Thoracic aorta (tissue), 2 donors: ENCODE results near the gene MYOM1. TPM values are rescaled to one million over a fixed set of nuclear protein-coding genes. Genes with fewer than 3 reads are reported as not detected.

Experiments
- ATAC-seq: fragments of 150-250 bp; one replicate; pipeline ENCODE4 v1.8.0; 2017; ENCODE audit warnings: low read depth; ENCODE audit not compliant: insufficient number of reproducible peaks, low FRiP score
- DNase-seq: peaks from one replicate; pipeline ENCODE4 v3.0.0-alpha.2; 2020; ENCODE audit warnings: low spot score
- H3K27ac ChIP-seq, 2 donors: fragments of 200-600 bp; sonication (generic); 1 replicate in 1 of 2; 2 replicates in 1 of 2; pipeline ENCODE4 v1.5.1; 2016; ENCODE audit warnings: mild to moderate bottlenecking in 2 of 2, moderate library complexity in 2 of 2
- H3K27me3 ChIP-seq: fragments of 200-600 bp; sonication (generic); replicated peaks from 2 replicates; pipeline ENCODE4 v1.6.0; 2016; ENCODE audit warnings: mild to moderate bottlenecking; ENCODE audit not compliant: insufficient read depth
- H3K36me3 ChIP-seq: fragments of 200-600 bp; sonication (generic); one replicate; pipeline ENCODE4 v1.5.1; 2016
- H3K4me1 ChIP-seq, 2 donors: fragments of 200-600 bp; sonication (generic); 1 replicate in 1 of 2; 2 replicates in 1 of 2; pipeline versions ENCODE4 v1.5.1 to v1.6.0; 2016; ENCODE audit warnings: low read depth in 2 of 2, mild to moderate bottlenecking in 1 of 2; ENCODE audit not compliant: control insufficient read depth in 1 of 2
- H3K4me3 ChIP-seq: fragments of 200-600 bp; sonication (generic); 2 replicates; pipeline ENCODE4 v1.5.1; 2016; ENCODE audit warnings: mild to moderate bottlenecking
- H3K9me3 ChIP-seq: fragments of 200-600 bp; sonication (generic); 2 replicates; pipeline ENCODE4 v1.5.1; 2016
- CTCF ChIP-seq: fragments of 200-600 bp; sonication (generic); IDR thresholded peaks from one replicate; pipeline ENCODE4 v1.5.1; 2019; ENCODE audit warnings: antibody characterized with exemption
- total RNA-seq, 2 donors: library from RNA; depleted of rRNA; stranded (reverse); fragments of >200 nt; gene quantifications; one replicate each; pipeline versions ENCODE4 v1.1.0 to v1.2.3, GENCODE V29; 2016

MYOM1 gene
- total RNA-seq, 2 donors from 2014 or later: 16.1 to 27.2 TPM

- no peaks in the 10 kb centered on the region for H3K9me3 ChIP-seq
- no peaks in the 10 kb centered on the region for H3K27me3 ChIP-seq
- ATAC-seq: no peak
- peaks cover 8% of the 10 kb centered on the region for H3K36me3 ChIP-seq
- H3K4me1 ChIP-seq: no peaks in the 10 kb centered on the region
- no peak for TF ChIP-seq CTCF
- no peak overlapping the region for H3K27ac ChIP-seq
- no peak for DNase-seq
- H3K4me3 ChIP-seq: no peak overlapping the region
These were observed 132.9 kb downstream of the MYOM1 start for GRCh38 chr18:3086871-3087270.

- TF ChIP-seq CTCF: no peak
- no peaks in the 10 kb centered on the region for H3K4me1 ChIP-seq
- ATAC-seq (no peak), DNase-seq (no peak)
- H3K36me3 ChIP-seq: peaks cover 8% of the 10 kb centered on the region
- no peaks in the 10 kb centered on the region for H3K9me3 ChIP-seq
- no peaks in the 10 kb centered on the region for H3K27me3 ChIP-seq
- no peak overlapping the region for H3K27ac ChIP-seq
- H3K4me3 ChIP-seq: no peak overlapping the region
These were observed 134.2 kb downstream of the MYOM1 start for GRCh38 chr18:3085612-3086011.

- peaks cover 15% of the 10 kb centered on the region for H3K36me3 ChIP-seq
- no peak overlapping the region for H3K4me3 ChIP-seq
- H3K4me1 ChIP-seq: no peaks in the 10 kb centered on the region
- H3K27ac ChIP-seq: no peak overlapping the region
- TF ChIP-seq CTCF: no peak
- ATAC-seq: no peak
- H3K27me3 ChIP-seq: no peaks in the 10 kb centered on the region
- no peaks in the 10 kb centered on the region for H3K9me3 ChIP-seq
- no peak for DNase-seq
These were observed 135.6 kb downstream of the MYOM1 start for GRCh38 chr18:3084206-3084605.

DNA sequence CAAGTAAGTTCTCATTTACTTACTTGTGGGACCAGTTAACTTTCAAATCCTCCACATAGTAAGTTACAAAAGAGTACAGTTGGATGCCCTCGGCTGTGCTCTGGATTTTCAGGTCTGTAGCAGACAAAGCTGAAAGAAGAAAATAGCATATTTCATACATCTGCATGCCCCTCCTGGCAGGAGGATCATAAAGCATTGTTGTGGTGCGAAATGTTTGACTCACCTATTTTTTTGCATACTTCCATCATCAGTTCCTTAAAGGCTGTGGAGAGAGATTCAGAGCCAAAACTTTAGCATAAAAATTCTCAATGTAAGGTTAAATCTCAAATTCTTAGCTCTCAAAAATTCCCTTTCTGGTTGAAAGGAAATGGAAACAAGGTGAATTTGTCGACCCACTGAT lies 136.0 kb downstream of the MYOM1 start:
- Histone ChIP-seq H3K4me3 (no peak overlapping the region), H3K9me3 (no peaks in the 10 kb centered on the region), H3K27me3 (no peaks in the 10 kb centered on the region), H3K36me3 (peaks cover 16% of the 10 kb centered on the region), H3K4me1 (no peaks in the 10 kb centered on the region), H3K27ac (no peak overlapping the region)
- TF ChIP-seq CTCF: no peak
- no peak for DNase-seq
- ATAC-seq: no peak

GRCh38 chr18:3081584-3081991 lies 138.2 kb downstream of the MYOM1 start:
- ATAC-seq (no peak), DNase-seq (no peak)
- Histone ChIP-seq H3K27me3 (no peaks in the 10 kb centered on the region), H3K36me3 (peaks cover 15% of the 10 kb centered on the region), H3K9me3 (no peaks in the 10 kb centered on the region), H3K27ac (no peak overlapping the region), H3K4me3 (no peak overlapping the region), H3K4me1 (no peaks in the 10 kb centered on the region)
- no peak for TF ChIP-seq CTCF
